Smooth muscle cell (in vitro differentiated cells): Measurements from ENCODE around the gene PSMB7. TPM values are rescaled to one million over a fixed set of nuclear protein-coding genes. Genes with fewer than 3 reads are reported as not detected.

ENCODE experiments used
- DNase-seq: peaks from one replicate; lab custom pipeline; 2025; ENCODE audit not compliant: unreplicated experiment; lab: John Stamatoyannopoulos, UW
- H2AFZ ChIP-seq: fragments of 200-600 bp; sonication (generic); 2 replicates; pipeline ENCODE4 v1.6.0; 2016; ENCODE audit warnings: antibody characterized with exemption, low read depth, mild to moderate bottlenecking
- H3F3A ChIP-seq: fragments of 200-600 bp; sonication (generic); 2 replicates; pipeline ENCODE4 v1.6.0; 2017; ENCODE audit warnings: antibody characterized with exemption, low read depth
- H3K27ac ChIP-seq: fragments of 200-600 bp; sonication (generic); 2 replicates; pipeline ENCODE4 v1.5.1; 2016; ENCODE audit warnings: low read depth, mild to moderate bottlenecking
- H3K27me3 ChIP-seq: fragments of 200-600 bp; sonication (generic); 2 replicates; pipeline ENCODE4 v1.6.1; 2016; ENCODE audit warnings: low read depth, mild to moderate bottlenecking
- H3K36me3 ChIP-seq: fragments of 200-600 bp; sonication (generic); 2 replicates; pipeline ENCODE4 v1.5.1; 2016; ENCODE audit warnings: low read depth
- H3K4me1 ChIP-seq: fragments of 200-600 bp; sonication (generic); 2 replicates; pipeline ENCODE4 v1.5.1; 2016; ENCODE audit warnings: low read depth
- H3K4me2 ChIP-seq: fragments of 200-600 bp; sonication (generic); 2 replicates; pipeline ENCODE4 v1.6.0; 2016; ENCODE audit warnings: mild to moderate bottlenecking
- H3K4me3 ChIP-seq: fragments of 200-600 bp; sonication (generic); 2 replicates; pipeline ENCODE4 v1.5.1; 2016; ENCODE audit warnings: mild to moderate bottlenecking
- H3K79me2 ChIP-seq: fragments of 200-600 bp; sonication (generic); 2 replicates; pipeline ENCODE4 v1.6.0; 2016; ENCODE audit warnings: low read depth, mild to moderate bottlenecking
- H3K9ac ChIP-seq: fragments of 200-600 bp; sonication (generic); 2 replicates; pipeline ENCODE4 v1.6.0; 2016; ENCODE audit warnings: low read depth
- H3K9me3 ChIP-seq: fragments of 200-600 bp; sonication (generic); replicated peaks from 2 replicates; pipeline ENCODE4 v1.5.1; 2016; ENCODE audit warnings: low read depth
- H4K20me1 ChIP-seq: fragments of 200-600 bp; sonication (generic); 2 replicates; pipeline ENCODE4 v1.6.0; 2016; ENCODE audit warnings: low read depth
- WGBS: methylation state at CpG from one replicate; pipeline ENCODE4 v1.1.7; 2016; ENCODE audit warnings: low lambda C conversion rate; 5-methylcytosine and 5-hydroxymethylcytosine counted together
- polyA plus RNA-seq: library from polyadenylated mRNA; unstranded; fragments of >200 nt; fragmentation: Nextera tagmentation; extraction: Ambion mirVana; gene quantifications from 2 replicates; pipeline ENCODE4 v1.2.1, GENCODE V29; 2016
- total RNA-seq: library from RNA; depleted of rRNA; stranded (reverse); fragments of >200 nt; gene quantifications from 2 replicates; pipeline ENCODE4 v1.2.3, GENCODE V29; 2014
- TF ChIP-seq, protein P1 (sequence below): fragments of 200-600 bp; sonication (generic); IDR thresholded peaks from 2 replicates; pipeline ENCODE4 v1.5.1; 2017; ENCODE audit warnings: borderline replicate concordance, mild to moderate bottlenecking, antibody characterized with exemption; ENCODE audit not compliant: insufficient read depth, poor library complexity, severe bottlenecking

The PSMB7 gene
- total and polyA plus RNA-seq, 2 experiments from 2014 or later, result 246 to 302 TPM

GRCh38 chr9:124442826-124443225 lies 27.6 kb upstream of the PSMB7 start:
- no peaks in the 10 kb centered on the region for H3K4me1 ChIP-seq
- no peak overlapping the region for H3K4me3 ChIP-seq
- no peaks in the 10 kb centered on the region for H3K36me3 ChIP-seq
- no peaks in the 10 kb centered on the region for H3K9me3 ChIP-seq
- no peaks in the 10 kb centered on the region for H3F3A ChIP-seq
- H3K27ac ChIP-seq, result no peak overlapping the region
- no peaks in the 10 kb centered on the region for H4K20me1 ChIP-seq
- H2AFZ ChIP-seq, result no peak overlapping the region
- no peak overlapping the region for H3K9ac ChIP-seq
- no peaks in the 10 kb centered on the region for H3K27me3 ChIP-seq
- DNase-seq, result no peak
- no peak overlapping the region for H3K4me2 ChIP-seq
- WGBS, result 95% methylated on average over 3 of the region's 3 CpGs
- TF ChIP-seq, protein P1, sequence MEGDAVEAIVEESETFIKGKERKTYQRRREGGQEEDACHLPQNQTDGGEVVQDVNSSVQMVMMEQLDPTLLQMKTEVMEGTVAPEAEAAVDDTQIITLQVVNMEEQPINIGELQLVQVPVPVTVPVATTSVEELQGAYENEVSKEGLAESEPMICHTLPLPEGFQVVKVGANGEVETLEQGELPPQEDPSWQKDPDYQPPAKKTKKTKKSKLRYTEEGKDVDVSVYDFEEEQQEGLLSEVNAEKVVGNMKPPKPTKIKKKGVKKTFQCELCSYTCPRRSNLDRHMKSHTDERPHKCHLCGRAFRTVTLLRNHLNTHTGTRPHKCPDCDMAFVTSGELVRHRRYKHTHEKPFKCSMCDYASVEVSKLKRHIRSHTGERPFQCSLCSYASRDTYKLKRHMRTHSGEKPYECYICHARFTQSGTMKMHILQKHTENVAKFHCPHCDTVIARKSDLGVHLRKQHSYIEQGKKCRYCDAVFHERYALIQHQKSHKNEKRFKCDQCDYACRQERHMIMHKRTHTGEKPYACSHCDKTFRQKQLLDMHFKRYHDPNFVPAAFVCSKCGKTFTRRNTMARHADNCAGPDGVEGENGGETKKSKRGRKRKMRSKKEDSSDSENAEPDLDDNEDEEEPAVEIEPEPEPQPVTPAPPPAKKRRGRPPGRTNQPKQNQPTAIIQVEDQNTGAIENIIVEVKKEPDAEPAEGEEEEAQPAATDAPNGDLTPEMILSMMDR, result no peak
- H3K79me2 ChIP-seq, result no peaks in the 10 kb centered on the region

DNA sequence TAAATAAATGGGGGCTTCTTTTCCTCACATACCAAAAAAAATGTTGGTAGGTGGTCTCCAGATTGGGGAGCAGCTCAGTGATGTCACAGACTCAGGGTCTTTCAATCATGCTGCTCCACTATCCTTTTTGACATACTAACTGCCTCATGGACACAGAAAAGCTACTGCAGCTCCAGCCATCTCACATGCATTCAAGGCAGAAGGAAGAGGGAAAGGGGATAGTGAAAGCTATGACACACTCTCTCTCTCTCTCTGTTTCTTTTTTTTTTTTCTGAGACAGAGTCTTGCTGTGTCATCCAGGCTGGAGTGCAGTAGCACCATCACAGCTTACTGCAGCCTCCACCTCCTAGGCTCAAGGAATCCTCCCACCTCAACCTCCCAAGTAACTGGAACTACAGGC lies 27.1 kb upstream of the PSMB7 start:
- Histone ChIP-seq H3K36me3 (no peaks in the 10 kb centered on the region), H3K4me1 (no peaks in the 10 kb centered on the region), H2AFZ (no peak overlapping the region), H3K27me3 (no peaks in the 10 kb centered on the region), H3K4me2 (no peak overlapping the region), H3K27ac (no peak overlapping the region), H3K79me2 (no peaks in the 10 kb centered on the region), H4K20me1 (no peaks in the 10 kb centered on the region), H3K4me3 (no peak overlapping the region), H3F3A (no peaks in the 10 kb centered on the region), H3K9ac (no peak overlapping the region), H3K9me3 (no peaks in the 10 kb centered on the region)
- DNase-seq, result no peak
- TF ChIP-seq, protein P1, result no peak

- TF ChIP-seq, protein P1, result no peak
- DNase-seq, result no peak
- Histone ChIP-seq H2AFZ (no peak overlapping the region), H4K20me1 (no peaks in the 10 kb centered on the region), H3K27ac (no peak overlapping the region), H3K4me2 (no peak overlapping the region), H3K27me3 (no peaks in the 10 kb centered on the region), H3K9me3 (no peaks in the 10 kb centered on the region), H3K4me3 (no peak overlapping the region), H3K9ac (no peak overlapping the region), H3K36me3 (no peaks in the 10 kb centered on the region), H3K79me2 (no peaks in the 10 kb centered on the region), H3K4me1 (no peaks in the 10 kb centered on the region), H3F3A (no peaks in the 10 kb centered on the region)
- WGBS, result 93% methylated on average over 11 of the region's 16 CpGs
These were observed 26.0 kb upstream of the PSMB7 start for GRCh38 chr9:124441291-124441690.

DNA sequence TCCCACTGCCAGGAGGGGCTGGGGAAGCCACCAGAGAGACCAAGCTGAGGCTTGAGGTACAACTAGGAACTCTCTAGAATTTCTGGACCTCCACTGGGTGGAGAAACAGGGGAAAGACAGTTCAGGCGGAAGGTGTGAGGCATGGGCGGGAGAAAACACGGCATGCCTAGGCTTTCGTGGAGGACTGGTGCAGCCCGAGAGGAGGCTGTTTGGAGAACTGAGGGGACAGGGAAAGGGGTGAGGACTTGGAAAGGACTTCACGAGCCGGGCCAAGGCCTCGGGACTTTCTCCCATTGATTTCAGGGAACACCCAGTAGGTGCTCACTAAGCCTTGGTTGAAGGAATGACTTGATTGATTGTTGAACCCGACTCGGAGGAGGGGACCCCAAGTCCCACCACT lies 25.5 kb upstream of the PSMB7 start:
- TF ChIP-seq, protein P1, result no peak
- Histone ChIP-seq H3K4me3 (no peak overlapping the region), H3K27me3 (no peaks in the 10 kb centered on the region), H3K4me1 (no peaks in the 10 kb centered on the region), H4K20me1 (no peaks in the 10 kb centered on the region), H2AFZ (no peak overlapping the region), H3K27ac (no peak overlapping the region), H3K4me2 (no peak overlapping the region), H3K36me3 (no peaks in the 10 kb centered on the region), H3K9ac (no peak overlapping the region), H3K9me3 (no peaks in the 10 kb centered on the region), H3K79me2 (no peaks in the 10 kb centered on the region), H3F3A (no peaks in the 10 kb centered on the region)
- DNase-seq, result no peak
- WGBS, result 91% methylated on average over 10 of the region's 10 CpGs
